Forelimb muscle (tissue), 1 donor: ENCODE results near the gene LRRC4C. TPM values are rescaled to one million over a fixed set of nuclear protein-coding genes. Genes with fewer than 3 reads are reported as not detected.

Source experiments
- DNase-seq: peaks from one replicate; pipeline ENCODE4 v3.0.0-alpha.2; 2013; ENCODE audit warnings: low read depth
- polyA plus RNA-seq: library from polyadenylated mRNA; unstranded; fragments of 120-200 nt; gene quantifications from one replicate; pipeline ENCODE4 v1.2.1, GENCODE V29; 2013; ENCODE audit not compliant: insufficient read length

LRRC4C gene
- polyA plus RNA-seq, 1 donor, result 1.6 TPM

DNA sequence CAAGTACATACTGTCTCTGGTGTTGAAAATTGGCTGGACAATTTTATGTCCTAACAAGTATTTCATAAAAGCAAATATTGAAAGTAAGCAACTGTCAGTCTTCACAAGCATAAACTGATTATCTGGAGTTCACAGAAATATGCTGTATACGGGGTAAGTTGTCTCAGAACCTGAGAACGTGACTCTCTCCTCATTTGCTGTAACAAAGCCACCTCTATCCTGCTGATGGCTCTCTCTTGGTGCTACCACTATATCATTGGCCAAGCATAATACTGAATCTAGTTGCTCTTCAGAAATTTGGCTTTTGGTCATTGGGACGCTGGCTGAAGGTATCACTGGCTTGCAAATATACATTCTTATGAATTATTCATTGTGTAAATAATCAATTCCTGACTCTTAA lies 1078.0 kb downstream of the LRRC4C start:
- DNase-seq, result no peak

DNA sequence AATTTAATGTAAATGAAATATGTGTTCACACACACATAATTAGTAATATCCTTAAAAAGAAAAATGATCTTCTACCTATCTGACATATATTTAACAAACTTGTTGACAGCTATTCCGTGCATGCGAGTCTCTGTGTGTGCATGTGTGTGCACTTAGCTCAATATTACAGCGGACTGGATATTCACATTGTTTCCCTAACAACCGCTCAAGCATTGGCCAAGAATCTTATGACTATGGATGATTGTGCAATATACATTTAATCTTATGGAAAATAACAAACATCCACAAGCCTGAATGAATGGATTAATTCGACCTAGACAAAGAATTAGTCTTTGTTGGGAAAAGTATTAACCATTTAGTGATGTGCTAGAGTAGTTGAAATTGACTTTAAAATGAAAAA lies 1078.6 kb downstream of the LRRC4C start:
- DNase-seq, result no peak

DNA sequence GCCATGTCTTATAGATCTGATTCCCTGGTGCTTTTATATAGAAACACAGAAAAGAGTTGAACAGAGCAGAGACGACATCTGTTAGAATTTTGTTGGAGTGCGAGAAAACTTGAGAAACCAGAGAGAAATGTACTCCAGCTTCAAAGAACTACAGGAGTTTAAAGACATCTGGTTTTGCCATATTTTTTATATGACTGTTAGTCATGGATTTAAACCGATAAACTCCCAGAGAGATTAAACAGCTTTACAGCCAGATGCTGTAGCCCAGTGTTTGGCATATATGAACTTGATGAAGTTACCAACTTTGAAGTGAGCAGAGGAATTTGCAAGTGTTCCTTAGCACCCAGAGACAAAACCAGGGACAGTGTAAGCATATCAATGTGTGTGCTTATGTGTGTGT lies 1083.1 kb downstream of the LRRC4C start:
- no peak for DNase-seq

DNA sequence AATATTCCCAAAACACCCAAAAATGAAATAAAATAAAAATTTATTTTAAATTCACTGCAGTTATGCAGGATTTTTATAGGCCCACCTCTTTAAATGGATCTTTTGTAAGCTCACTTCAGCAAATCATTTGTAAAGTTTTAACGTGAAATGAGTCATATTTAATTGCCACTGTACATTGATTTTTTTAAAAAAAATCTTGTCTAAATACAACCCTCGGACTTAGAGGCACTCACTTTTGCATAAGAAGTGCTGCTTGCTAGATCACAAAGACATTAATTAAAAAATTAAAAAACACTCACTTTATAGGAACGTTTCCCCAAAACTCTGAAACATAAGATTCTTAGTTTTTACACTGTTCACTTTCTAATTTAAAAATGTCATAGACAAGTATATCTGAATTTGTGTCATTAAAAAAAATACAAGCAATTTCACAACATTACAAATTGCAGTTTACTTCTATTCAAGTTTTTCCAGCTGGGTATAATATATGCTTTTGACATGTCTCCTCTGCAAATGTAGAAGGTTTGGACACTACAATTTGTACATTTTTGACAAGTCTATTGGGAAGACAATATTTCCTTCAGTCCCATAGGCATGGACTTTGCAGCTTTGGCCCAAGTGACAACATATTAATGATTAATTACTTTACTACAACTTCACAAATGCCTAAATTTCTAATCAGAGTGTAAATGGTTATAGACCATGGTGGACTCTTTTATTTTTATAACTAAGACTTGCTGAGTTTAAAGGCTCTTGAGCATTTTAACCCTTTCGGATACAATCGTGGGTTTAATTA lies 1088.4 kb downstream of the LRRC4C start:
- no peak for DNase-seq

DNA sequence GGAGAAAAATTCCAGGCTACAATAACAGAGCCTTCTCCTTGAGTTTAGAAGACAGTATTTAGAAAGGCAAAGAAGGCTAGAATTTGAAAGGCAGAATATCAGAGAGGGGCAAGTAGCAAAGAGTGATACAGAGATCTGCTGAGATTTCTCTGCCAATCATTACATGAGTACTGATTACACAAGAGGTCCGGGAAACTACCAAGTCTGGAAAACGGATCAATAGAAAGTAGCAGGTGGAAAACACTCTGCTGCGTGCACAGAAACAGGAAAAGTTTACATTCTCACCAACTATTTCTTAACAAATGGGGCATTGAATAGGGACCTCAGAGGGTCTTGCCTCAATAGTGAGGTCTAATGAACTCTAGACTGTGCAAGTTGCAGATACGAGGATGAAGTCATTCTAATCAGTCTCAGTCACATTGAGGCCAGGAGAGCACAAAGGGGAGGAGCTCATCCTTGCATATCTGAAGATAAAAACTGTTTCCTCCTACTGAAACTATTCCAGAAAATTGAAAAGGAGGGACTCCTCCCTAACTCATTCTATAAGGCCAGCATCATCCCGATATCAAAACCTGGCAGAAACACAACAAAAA lies 1099.2 kb downstream of the LRRC4C start:
- no peak for DNase-seq

DNA sequence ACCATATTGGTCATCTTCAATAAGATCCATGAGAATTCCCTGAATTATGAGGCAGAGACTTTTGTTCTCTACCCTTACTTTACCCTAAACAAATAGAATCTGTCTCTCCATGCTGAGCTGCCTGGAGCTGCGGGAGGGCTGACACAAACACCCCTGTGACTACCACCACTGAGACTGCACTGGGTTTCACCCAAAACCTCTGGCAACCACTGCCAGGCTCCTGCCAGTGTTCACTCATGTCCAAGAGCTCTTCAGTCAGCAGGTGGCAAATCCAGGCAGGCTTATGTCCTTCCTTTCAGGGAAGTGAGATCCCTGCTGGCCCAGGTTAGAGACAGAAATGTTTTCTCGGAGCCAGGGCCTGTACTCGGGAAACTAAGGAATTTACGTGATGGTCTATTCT lies 1105.3 kb downstream of the LRRC4C start:
- no peak for DNase-seq

DNA sequence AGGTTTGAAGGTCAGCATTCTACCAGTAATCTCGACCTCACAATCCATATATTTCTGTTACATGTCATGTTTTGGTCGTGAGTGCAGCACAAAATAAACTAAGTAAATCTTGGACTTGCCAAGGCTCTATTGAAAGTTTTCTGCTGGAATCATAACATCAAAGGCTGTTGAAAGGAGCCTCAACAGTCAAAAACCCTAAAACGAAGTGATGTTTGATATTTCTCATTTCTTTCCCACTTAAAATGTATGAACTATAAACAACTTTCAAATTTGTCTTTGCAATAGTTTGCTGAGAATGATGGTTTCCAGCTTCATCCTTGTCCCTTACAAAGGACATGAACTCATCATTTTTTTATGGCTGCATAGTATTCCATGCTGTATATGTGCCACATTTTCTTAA lies 1118.5 kb downstream of the LRRC4C start:
- no peak for DNase-seq

DNA sequence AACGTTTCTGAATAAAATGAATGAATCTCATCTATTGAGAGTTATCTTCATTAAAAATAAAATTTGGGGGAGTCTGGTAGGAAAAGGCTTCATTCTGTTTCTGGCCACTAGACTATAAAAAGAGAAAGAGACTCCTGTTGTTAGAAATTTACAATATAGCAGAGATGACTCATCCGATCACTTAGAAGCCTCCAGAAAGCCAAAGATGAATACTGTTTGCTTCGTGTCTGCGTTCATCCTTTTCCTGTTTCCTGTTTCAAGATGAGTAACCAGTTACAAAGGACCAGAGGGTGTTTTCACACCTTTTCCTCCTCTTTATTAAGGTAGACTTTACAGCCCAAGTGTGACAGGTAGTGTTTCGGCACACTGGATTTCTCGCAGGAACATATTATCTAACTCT lies 1120.7 kb downstream of the LRRC4C start:
- no peak for DNase-seq

DNA sequence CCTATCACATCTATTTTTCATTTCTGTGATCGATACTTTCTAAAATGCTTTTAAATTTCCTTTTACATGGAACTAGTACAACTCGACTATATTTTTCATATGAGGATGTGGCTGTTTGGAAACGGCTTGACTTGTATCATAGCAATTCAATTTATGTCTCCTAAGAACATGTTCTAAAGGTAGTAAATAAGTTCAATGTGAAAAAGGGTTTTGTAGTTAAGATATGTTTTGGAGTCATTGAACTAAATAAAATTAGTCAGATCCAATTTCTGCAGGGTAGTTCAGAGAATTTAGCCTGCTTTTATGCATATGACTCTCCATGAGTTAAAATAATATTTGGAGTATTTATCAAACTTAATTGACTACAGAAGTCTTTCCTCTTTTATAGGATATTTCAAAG lies 1121.4 kb downstream of the LRRC4C start:
- DNase-seq, result no peak

DNA sequence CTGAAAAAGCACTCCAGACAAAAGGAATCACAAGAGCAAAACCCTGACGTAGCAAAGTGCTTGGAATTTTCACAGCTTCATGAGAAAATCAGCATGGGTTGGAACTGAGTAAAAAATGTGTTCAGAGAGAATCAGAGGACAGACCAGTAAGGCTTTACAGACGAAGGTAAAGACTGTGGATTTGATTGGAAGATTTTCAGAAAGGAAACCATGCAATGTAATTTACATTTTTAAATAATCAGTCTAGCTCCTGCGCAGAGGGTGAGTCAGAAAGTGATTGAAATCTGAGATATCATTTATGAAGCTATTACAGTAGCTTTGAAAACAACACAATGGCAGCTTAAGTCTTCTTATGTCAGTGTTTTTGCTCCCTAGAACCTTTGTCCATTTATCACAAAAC lies 1122.3 kb downstream of the LRRC4C start:
- no peak for DNase-seq

DNA sequence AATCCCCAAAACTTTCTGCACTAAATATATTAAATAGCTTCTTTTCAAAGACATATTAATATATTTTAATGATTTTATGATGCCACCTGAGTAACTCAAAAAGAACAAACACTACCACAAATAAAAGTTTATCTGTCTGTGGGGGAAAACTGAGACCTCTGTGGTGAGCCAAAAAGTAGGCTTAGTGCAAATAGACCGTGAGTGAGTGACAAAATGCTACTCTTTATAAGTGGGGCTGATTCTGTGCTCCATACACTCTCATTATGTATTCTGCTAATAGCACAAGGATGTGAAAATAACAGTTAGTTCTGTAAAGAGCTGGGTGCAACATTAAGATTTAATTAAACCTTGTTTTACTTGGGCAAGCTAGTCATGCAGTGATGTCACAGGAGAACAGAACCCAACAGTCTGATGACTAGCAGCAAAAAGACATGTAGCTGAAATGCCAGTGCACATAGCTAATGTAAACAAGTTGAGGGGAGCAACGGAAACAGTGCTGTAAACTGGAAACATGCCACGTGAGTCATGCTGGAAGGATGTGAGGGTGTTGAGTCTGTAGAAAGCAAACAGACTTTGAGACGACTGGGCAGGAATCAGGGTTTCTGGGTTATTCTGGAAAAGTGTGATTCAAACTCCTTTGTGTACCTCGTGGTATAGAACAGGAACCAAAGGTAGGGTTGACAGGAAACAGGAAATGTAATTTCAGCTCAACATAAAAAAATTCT lies 1130.4 kb downstream of the LRRC4C start:
- DNase-seq, result peak; percentile 56

DNA sequence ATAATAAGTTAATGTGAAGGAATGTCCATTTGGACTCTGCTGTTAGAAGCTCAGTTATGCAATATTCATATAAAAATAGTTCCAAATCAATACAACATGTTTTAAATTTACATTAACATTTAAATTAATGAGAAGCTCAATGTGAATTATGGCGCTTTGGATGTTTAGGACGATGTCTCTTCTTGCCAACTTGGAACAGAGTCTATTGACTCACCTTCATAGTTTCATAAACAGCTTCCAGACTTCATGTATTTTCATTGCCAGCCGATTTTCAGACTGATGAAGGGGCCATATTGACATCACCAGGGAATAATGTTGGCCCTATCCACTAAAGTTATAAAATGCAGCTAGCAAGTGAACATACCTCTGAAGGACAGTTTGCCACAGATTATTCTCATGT lies 1136.2 kb downstream of the LRRC4C start:
- no peak for DNase-seq

DNA sequence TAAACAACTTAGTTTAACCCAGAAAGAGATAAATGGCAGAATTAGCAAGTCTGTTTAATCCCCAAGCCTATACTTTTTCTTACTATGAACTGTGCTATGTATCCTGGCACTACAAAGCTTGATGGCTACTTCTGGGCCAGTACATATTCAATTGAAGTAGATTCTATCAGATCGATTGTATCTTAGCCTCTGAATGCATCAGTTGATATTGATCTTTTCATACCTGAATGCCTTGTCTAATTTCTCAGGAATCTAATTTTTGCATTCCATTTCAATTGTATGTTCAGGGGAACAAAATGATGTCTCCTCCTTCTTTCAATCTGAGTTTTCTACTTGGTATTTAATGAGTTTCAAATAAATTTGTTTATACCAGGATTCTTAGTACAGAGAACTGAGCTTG lies 1137.9 kb downstream of the LRRC4C start:
- no peak for DNase-seq

DNA sequence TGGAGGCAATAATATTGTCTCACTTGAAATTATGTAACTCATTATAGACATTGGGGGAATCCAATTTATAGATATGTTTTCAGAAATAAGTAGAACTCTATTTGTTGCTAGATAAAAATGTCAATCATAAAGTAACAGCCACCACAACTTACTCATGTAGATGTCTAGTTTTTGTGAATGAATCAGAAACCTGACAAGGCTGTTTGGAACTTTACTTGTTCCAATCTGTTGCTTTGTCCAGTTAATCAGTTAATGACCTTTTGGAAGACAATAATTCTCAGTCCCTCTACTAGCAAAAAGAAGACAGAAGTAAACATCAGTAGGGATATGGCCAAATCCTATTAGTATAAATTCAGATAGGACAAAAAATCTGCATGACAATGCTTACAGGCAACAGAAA lies 1143.3 kb downstream of the LRRC4C start:
- no peak for DNase-seq

DNA sequence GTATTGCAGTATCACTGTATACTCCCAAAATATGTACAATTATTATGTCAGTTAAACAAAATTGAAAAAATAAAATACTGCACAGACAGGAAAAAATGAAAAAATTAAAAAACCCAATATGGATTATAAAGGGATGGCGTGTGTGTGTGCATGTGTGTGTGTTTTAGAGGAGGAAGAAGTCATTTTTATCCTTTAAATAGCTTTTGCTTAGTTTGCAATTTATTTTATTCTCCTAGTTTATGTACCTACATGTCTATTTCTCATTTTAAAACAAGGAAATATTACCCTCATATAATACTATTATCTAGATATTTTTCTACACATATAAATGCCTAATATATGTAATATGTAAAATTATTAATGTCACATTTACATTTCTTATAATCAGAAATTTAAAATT lies 1144.3 kb downstream of the LRRC4C start:
- no peak for DNase-seq

DNA sequence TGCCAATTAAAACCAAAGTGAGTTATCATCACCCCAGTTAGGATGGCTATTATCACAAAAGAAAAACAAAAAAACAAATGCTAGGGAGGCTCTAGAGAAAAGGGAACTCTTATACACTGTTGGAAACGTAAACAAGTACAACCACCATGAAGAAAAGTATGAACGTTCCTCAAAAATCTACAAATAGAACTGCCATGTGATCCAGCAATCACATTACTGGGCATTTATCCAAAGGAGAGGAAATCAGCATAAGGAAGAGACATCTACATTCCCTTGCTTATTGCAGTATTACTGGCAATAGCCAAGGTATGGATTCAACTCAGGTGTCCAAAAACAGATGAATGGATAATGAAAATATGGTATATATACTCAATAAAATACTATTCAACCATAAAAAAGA lies 1145.1 kb downstream of the LRRC4C start:
- DNase-seq, result no peak

DNA sequence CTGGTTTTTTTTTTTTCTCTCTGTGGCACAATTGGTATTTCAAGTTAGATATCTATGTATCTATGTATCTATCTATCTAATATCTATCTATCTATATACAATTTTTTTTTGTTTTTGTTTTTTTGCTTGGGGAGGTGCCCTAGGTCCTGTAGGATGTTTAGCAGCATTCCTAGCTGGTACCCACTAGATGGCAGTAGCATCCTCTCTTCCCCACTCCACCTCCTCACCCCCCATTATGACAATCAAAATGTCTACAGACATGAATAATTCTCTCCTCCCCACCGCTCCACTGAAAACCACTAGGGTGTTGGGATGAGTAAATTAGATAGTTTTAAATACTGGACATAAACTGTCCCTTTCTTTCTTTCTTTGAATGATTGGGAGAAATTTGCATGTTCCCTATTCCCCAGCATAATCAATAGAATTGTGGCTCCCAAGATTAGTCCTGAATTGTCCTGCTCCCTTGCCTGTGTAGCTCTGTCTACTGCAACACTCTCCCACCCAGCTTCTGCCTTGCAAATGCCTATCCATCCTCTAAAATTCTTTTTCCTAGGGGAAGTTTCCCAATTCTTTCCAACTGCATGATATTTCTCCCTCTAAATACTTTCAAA lies 1152.4 kb downstream of the LRRC4C start:
- no peak for DNase-seq

DNA sequence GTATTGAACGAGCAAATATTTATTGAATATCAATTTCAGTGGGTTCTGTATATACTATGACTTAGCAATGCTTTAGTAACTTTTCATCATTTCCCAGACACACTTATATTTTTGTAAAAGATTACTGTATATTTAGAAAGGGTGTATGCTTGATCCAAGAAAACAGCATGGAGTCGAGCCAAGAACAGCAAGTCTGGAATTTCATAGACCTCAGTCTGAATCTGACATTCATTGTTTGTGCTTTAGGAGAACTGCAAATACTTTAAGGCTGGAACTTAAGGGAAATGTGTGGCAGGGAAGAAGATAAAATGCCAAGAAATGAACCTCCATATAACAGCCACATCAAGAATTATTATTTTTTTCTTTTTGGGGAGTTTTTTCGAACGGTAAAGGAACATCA lies 1156.8 kb downstream of the LRRC4C start:
- no peak for DNase-seq

DNA sequence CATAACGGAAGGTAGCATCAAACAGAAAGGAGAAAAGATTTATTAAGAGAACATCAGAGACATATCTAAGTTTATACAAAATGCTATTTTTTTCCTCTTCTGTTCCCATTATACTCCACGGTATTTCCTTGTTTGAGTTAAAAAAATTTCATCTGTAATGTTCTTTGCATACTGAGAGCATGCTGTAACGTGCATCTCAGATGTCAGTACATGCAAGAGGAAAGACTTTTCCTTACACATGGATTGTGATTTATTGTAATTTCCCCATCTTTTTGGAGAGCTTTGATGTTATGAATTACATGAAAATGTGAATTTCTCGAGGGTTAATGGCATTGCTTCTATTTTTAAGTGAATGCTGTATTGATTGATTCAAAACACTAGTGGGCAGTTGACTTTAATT lies 1164.0 kb downstream of the LRRC4C start:
- no peak for DNase-seq

DNA sequence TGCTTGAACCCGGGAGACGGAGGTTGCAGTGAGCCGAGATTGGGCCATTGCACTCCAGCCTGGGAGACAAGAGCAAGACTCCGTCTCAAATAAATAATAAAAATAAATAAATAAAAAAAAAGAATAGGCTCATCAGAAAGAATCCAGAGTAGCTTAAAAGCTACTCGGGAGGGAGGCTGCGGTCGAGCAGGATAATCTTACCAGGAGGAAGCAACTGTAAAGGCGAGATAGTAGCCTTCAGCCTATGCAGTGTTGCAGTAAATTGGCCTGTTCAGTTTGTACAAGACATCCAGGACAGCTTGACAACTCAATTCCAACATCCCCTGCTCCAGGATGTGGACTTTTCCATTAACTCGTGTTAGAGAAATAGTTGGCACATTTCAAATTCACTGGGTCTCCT lies 1164.7 kb downstream of the LRRC4C start:
- no peak for DNase-seq

DNA sequence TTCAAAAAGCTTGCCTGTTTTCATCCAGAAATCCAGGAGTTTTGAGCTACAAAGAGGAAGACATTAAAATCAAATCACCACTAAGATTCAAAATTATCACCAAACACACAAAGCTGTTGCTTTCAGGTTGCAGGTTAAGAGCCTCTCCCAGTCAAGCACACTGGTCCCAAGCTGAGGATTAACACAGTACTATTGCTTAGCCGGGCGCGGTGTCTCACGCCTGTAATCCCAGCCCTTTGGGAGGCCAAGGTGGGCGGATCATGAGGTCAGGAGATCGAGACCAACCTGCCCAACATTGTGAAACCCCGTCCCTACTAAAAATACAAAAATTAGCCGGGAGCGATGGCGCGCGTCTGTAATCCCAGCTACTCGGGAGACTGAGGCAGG lies 1165.1 kb downstream of the LRRC4C start:
- DNase-seq, result no peak

DNA sequence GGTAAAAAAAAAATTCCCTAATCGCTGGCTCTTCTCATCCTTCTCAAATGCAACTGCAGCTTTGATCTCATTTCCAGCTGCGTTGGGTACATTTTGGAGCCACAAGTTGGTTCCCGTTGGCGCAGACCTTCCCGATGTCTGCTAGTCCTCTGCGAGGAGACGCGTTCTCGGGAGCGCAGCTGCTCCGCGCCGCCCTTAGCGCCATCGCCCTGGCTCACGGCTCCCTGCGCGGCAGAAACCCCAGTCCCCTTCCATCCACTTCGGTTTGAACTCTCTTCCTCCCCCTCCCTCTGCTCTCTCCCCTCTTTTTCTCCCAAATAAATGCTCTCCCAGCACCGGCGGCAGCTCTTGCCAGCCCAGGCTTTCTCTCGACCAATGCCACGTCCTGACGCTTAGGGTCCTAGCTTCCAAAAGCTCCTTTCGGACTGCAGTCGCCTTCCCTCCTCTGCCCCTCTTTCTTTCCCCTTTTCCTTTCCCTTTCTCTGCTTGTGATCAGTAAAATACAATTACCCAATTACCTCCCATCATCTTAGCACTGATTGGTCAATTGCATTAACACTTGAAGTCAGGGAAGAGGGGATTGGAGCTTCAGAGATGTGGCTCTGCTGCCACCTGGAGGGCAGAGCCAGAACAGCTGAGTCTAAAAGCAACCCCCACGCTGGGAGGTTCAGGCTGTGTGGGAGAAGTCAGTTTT lies 1165.7 kb downstream of the LRRC4C start:
- peak; percentile 89 for DNase-seq
